HFF-Myc (cell line): ENCODE measurements around the gene C17orf58.

ENCODE experiments used
- DNase-seq: peaks from one replicate; pipeline ENCODE4 v3.0.0-alpha.2; 2011; ENCODE audit warnings: low read depth; ENCODE audit errors: extremely low read depth
- H3K4me3 ChIP-seq: replicated peaks from 2 replicates; pipeline ENCODE4 v1.5.1; 2011; ENCODE audit warnings: low read depth, mild to moderate bottlenecking, control low read depth, low read length
- TF ChIP-seq, protein P1 (sequence below): IDR thresholded peaks from 2 replicates; pipeline ENCODE4 v1.5.1; 2012; ENCODE audit warnings: mild to moderate bottlenecking, low read depth, low read length, control low read depth; ENCODE audit errors: missing control alignments

The C17orf58 gene

DNA sequence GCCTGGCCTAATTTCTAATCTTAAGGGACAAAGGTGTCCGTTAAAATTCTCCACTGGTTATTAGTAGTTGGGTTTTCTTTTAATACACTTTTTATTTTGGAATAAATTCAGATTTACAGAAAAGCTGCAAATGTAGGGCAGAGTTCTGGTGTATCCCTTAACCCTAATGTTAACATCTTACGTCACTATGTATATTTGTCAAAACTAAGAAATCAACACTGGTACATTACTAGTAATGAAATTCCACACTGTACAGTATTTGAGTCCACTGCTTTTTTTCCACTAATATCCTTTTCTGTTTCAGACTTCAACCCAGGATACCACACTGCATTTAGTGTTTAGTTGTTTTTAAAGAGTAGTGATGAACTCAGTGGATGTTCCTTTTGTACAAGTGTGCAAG lies 20.6 kb upstream of the C17orf58 start:
- no peak for DNase-seq
- TF ChIP-seq, protein P1, sequence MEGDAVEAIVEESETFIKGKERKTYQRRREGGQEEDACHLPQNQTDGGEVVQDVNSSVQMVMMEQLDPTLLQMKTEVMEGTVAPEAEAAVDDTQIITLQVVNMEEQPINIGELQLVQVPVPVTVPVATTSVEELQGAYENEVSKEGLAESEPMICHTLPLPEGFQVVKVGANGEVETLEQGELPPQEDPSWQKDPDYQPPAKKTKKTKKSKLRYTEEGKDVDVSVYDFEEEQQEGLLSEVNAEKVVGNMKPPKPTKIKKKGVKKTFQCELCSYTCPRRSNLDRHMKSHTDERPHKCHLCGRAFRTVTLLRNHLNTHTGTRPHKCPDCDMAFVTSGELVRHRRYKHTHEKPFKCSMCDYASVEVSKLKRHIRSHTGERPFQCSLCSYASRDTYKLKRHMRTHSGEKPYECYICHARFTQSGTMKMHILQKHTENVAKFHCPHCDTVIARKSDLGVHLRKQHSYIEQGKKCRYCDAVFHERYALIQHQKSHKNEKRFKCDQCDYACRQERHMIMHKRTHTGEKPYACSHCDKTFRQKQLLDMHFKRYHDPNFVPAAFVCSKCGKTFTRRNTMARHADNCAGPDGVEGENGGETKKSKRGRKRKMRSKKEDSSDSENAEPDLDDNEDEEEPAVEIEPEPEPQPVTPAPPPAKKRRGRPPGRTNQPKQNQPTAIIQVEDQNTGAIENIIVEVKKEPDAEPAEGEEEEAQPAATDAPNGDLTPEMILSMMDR = no peak
- H3K4me3 ChIP-seq = no peak overlapping the region

DNA sequence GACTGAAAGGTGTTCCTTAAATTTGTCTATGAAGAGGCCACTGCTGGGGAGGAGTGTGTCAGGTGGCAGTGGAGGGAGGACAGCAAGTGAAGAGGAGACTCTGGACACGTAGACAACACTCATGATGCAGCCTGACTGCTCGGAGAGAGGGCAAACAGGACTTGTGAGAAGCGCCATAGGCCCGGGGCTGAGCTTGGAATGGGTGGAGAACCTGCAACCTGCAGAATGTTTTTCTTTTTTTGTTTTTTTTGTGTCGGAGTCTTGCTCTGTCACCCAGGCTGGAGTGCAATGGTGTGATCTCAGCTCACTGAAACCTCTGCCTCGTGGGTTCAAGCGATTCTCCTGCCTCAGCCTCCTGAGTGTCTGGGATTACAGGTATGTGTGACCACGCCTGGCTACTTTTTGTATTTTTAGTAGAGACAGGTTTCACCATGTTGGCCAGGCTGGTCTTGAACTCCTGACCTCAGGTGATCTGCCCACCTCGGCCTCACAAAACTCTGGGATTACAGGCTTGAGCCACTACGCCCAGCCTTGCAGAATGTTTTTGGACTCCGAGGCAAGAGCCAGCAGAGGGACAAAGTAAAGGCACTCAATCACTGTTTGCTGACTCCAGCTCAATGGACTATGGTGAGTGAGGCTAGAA lies 18.9 kb upstream of the C17orf58 start:
- DNase-seq = no peak
- H3K4me3 ChIP-seq = no peak overlapping the region
- TF ChIP-seq, protein P1 = no peak

- TF ChIP-seq, protein P1 = no peak
- no peak for DNase-seq
- no peak overlapping the region for H3K4me3 ChIP-seq
Observed at GRCh38 chr17:68013385-68013784, 17.1 kb upstream of the C17orf58 start.

DNA sequence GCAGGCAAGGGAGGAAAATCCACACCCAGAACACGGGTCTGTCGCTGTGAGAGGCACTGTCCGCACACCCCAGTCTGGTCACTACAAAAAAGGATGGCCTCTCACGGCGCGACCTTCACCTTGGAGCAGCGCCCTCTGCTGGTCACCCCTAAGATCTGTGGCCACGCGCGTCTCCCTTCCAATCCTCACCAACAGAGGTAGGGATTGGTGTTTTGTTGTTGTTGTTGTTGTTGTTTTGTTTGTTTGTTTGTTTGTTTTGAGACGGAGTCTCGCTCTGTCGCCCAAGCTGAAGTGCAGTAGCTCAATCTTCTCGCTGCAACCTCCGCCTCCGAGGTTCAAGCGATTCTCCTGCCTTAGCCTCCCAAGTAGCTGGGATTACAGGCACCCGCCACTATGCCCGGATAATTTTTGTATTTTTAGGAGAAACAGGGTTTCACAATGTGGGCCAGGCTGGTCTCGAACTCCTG lies 15.0 kb upstream of the C17orf58 start:
- no peak for DNase-seq
- TF ChIP-seq, protein P1 = peak; percentile 76
- H3K4me3 ChIP-seq = no peak overlapping the region

DNA sequence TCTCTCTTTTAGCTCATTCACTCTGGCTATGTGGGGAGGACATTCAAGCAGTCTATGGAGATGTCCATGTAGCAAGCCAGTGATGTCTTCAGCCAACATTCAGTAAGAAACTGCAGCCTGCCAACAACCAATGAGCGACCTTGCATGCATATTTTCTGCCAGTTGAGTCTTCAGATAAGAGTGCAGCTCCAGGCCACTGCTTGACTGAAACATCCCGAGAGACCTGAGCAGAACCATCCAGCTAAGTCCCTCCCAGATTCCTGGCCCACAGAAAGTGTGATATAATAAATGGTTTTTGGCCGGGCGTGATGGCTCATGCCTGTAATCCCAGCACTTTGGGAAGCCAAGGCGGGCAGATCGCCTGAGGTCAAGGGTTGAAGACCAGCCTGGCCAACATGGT lies 10.5 kb upstream of the C17orf58 start:
- no peak for DNase-seq
- no peak overlapping the region for H3K4me3 ChIP-seq
- TF ChIP-seq, protein P1 = no peak

DNA sequence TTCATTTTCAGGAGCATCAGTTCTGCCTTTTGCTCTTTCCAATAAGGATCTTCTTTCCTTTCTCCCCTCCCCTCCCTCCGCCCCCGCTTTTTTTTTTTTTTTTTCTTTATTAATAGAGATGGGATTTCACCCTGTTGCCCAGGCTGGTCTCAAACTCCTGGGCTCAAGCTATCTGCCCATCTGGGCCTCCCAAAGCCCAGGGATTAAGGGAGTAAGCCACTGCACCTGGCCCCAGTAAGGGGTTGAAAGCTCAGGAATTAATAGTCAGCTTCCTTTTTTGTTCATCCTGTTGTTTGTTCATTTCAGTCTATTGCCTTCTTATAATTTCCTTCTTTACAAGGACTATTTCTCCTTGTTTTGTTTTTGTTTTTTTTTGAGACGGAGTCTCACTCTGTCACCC lies 7.9 kb upstream of the C17orf58 start:
- TF ChIP-seq, protein P1 = no peak
- H3K4me3 ChIP-seq = no peak overlapping the region
- no peak for DNase-seq
